GM12801 (cell line): Measurements from ENCODE around the gene PELI1.

Experiments
- CTCF ChIP-seq: IDR thresholded peaks from one replicate; pipeline ENCODE4 v1.5.1; 2011; ENCODE audit warnings: control low read depth; ENCODE audit not compliant: insufficient read length; ENCODE audit errors: extremely low read depth

PELI1 gene

DNA sequence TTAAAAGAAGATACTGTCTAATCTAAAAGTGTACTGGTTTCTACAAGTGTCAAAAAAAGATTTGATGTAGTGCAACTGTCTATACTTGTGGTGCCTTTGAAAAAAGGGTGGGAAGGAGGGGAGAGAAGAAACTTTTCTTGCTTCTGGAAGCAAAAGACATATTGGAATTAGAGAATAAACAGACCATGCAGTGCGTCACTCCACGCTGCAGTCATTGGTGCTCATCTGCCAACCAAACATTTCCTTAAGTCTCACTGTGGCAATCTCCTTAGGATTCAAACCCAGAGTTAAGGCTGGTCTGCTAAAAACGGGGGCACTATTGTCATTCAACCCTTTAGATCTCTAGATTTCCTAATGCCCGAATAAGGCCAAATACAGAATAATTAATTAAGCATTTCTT is 50.9 kb downstream of the PELI1 start:
- TF ChIP-seq CTCF: no peak

- no peak for TF ChIP-seq CTCF
These were observed 51.7 kb downstream of the PELI1 start for GRCh38 chr2:64092502-64092901.

DNA sequence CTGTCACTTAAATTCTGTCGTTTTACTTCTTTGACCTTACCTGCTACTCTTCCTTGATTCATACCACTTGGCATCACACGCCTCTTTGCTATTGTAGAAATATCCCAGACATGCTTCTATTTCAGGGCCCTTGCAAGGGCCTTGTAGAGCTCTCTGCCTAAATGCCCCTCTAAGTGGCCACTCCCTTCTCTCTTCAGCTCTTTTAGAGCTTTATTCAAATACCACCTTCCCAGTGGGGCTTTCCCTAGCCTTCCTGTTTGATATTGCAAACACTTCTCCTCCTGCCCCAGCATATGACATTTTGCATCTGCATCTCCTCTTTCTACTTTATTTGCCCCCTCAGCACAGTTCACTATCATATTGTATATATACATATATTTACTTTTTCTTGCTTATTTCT is 54.0 kb downstream of the PELI1 start:
- TF ChIP-seq CTCF: no peak

DNA sequence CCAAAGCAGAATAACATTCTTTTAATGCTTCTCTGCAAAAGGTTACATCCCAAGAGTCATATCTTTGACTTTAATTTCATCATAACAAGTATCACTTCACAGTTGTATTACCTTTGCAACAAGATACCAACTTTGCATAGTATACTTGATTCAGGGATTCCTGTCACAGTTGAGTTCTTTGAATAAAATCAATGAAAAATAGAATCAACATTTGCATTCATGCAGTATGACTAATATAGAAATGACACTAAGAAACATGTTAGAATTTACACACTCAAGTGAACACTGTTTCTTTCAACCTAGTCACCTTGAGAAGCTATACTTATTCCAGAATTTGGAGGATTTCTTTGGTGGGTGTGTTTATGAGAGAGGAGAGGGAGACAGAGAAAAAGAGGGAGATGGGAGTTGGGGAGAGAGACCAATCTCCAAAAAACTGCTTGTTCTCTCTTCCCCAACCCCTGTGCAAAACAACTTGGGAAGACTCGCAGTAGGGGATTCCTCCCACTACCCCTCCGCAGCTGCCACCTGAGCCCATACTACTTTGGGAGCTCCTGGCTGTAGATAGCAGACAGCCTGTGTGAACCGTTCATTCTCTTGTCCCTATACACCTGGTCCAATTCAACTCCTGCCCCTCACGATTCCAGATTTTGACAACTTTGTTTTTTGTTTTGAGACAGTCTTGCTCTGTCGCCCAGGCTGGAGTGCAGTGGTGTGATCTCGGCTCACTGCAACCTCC is 57.7 kb downstream of the PELI1 start:
- no peak for TF ChIP-seq CTCF

DNA sequence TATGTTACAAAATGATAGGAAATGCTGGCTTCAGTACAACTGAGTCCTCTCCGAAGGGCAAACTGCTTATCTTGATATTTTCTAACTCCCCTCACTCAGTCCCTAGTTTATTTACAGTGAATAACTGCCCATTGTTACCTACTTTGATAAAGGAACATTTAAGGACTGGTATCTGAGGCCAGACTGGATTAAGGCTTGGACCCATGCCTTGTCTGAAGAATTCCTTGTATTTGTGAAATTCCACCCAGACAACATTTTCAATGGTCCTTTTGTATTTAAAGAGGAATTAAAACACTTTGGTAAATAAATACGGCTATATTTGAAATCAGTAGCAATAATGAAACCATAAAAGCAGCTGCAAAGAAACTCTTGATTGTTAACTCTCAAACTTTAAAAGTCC is 58.3 kb downstream of the PELI1 start:
- TF ChIP-seq CTCF: no peak

- TF ChIP-seq CTCF: no peak
These were observed 63.2 kb downstream of the PELI1 start for GRCh38 chr2:64081046-64081445.

DNA sequence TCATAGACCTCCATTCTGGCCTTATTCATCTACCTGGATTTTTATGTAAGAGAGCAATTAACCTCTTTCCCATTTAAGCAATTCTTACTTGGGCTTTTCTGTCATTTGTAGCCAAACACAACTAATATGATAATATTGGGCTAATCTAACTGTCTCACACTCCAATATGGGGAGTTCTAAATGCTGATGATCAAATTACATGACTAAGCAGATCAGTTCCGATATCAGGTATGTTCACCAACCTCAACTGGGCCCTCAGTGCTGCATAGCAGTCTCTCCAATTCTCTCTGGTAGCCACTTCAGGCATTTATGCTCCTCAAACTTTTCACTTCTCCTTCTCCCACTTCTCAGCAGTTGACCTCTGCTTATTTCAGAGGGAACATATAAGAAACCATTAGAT is 64.0 kb downstream of the PELI1 start:
- no peak for TF ChIP-seq CTCF
